HG03045 (cell line): ENCODE measurements around the gene MLXIP.

Source experiments
- ATAC-seq: cut with Tn5 transposase; IDR thresholded peaks from one replicate; pipeline ENCODE4 v1.9.1; 2021; ENCODE audit warnings: mild to moderate bottlenecking, moderate library complexity; ENCODE audit not compliant: unreplicated experiment

Gene MLXIP

DNA sequence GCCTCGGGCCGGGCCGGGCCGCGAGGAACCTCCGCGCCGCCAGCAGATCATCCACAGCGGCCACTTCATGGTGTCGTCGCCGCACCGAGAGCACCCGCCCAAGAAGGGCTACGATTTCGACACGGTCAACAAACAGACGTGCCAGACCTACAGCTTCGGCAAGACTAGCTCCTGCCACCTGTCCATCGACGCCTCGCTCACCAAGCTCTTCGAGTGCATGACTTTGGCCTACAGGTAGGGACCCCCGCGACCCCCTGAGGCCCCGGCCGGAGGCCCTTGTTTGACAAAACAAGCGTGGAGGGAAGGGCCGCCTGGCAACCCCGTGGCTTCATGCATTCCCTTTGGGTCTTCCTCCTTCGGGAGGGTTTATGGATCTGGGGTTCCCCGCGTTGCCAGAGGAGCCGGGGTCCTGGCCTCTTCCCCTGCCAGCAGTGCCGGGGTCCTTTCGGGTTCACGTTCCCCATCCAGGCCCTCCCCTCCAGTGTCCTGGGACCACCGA, 526 bp downstream of the MLXIP start:
- no peak for ATAC-seq

GRCh38 chr12:122079532-122080081, 1.1 kb downstream of the MLXIP start:
- ATAC-seq, result no peak

- no peak for ATAC-seq
These were observed 1.9 kb downstream of the MLXIP start for GRCh38 chr12:122080149-122081082.

- ATAC-seq, result no peak
These were observed 2.6 kb downstream of the MLXIP start for GRCh38 chr12:122081083-122081696.

- no peak for ATAC-seq
These were observed 3.2 kb downstream of the MLXIP start for GRCh38 chr12:122081697-122082221.

GRCh38 chr12:122082621-122083356, 4.2 kb downstream of the MLXIP start:
- ATAC-seq, result no peak

DNA sequence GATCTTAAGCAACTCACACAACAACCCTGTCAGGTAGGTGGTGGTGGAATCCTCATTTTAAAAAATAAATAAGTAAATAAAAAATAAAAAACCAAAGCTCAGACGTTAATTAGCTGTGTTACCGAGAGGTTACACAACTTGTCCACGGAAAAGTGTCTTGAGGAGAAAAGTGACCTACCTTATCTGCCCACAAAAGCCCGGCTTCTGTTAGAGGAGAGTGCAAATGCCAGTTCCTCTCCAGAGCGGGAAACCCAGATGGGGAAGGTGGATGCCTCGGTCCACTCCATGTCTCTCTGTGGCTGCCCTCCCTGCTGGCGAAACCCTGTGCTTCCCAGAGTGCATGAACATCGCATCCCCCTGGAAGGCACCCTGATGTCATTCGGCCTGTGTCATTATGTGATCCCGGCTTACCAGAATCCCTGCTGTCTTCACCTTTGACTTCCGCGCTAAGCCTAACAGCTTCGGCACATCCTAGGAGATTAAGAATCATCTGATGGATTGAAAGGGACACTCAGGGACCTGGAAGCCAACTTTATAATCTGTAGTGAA, 6.4 kb downstream of the MLXIP start:
- no peak for ATAC-seq

- no peak for ATAC-seq
These were observed 7.0 kb downstream of the MLXIP start for GRCh38 chr12:122085591-122085990.

- no peak for ATAC-seq
These were observed 7.6 kb downstream of the MLXIP start for GRCh38 chr12:122086116-122086515.

- ATAC-seq, result no peak
These were observed 8.2 kb downstream of the MLXIP start for GRCh38 chr12:122086641-122087285.

DNA sequence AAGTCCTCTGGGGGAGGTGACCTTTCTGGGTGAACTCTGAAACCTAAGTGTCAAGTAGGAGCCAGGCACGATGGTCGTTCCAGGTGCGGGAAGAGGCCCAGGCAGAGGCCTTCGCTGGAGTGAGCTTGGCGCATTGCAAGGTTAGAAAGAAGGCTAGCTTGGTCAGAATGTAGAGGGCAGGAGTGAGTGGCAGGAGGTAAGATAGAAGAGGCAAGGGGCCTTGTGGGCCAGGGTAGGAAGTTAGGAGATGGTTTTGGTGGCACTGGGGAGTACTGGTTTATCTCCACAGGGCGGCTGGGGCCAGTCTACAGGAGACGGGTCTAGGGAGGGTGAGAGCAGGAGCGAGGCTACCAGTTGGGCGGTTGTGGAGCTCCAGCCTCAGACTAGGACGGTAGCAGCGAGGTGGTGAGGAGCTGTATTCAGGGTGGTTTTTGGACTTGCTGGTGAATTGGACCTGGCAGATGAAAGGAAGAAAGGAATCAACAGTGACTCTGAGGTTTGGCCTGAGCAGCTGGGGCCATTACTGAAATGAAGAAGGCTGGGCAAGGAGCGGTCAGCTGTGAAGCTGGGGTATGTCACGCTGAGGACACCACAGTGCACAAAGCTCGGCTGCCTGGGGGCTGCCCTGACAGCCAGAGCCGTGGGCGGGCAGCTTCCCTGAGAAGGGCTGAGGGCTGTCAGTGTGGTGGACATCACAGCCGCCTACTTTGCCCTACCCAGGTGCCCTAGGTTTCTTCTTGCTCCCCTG, 9.0 kb downstream of the MLXIP start:
- ATAC-seq, result no peak

DNA sequence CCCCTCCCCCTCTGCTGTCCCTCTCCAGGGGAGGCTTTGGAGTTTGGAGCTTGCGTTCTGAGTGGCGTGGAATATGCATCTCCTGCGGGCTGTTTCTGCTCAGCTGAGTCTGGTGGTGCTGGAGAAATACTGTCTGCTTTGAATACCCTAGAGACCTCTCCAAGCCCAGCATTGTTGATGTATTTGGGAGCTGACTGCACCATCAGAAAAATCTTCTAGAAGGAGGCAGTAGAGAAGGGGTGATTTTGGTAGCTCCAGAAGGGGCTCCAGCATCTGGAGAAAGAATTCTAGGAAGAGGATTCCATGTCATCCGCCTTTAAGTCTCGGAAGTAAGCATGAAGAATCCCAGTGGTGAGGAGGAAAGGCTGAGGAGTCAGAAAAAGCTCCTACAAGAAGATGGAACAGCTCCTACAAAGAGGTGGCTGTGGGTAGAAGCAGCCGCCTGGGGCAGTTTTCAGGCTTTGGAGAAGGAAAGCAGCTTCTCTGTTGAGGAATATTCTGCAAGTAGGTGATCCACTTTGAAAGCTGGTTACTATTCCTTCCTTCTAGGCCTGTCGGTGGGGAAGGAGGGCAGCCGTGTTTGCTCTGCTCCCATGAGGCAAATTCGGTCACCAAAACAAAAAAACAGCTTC, 9.7 kb downstream of the MLXIP start:
- no peak for ATAC-seq

DNA sequence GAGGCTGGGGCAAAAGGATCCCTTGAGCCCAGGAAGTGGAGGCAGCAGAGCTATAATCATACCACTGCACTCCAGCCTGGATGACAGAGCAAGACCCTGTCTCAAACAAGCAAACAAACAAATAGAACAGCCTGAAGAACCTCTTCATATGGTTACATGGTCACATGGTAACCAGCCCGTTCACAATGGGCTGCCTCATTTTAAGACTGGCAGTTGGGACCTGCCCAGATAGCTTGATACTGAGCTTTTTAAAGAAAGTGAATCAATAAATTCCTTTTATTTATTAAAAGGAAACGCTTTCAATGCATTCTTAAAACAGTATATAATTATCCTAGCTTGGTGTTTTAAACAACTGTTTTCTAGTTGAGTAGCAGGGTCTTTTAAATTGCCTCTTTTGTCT, 10.5 kb downstream of the MLXIP start:
- ATAC-seq, result no peak

GRCh38 chr12:122090759-122091515, 12.4 kb downstream of the MLXIP start:
- ATAC-seq, result no peak

GRCh38 chr12:122093098-122093883, 14.7 kb downstream of the MLXIP start:
- no peak for ATAC-seq

DNA sequence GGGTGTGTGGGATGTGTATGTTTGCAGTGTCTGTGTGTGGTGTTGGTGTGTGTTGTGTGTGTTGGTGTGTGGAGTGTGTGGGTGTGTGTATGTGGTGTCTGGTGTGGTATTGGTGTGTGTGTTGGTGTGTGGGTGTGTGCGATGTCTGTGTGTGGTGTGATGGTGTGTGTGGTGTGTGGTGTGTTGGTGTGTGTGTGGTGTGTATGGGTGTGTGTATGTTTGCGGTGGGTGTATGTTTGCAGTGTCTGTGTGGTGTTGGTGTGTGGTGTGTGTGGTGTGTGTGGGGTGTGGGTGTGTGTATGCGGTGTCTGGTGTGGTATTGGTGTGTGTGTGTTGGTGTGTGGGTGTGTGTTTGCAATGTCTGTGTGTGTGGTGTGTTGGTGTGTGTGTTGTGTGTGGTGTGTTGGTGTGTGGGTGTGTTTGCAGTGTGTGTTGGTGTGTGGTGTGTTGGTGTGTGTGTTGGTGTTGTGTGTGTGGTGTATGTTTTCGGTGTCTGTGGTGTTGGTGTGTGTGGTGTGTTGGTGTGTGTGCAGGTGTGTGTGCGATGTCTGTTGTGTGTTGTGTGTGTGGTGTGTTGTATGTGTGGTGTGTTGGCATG, 15.7 kb downstream of the MLXIP start:
- no peak for ATAC-seq
